HL-60 (cell line): ENCODE measurements around the gene TEX28.

Source experiments
- DNase-seq, 2 experiments: peaks; one replicate each; pipeline ENCODE4 v3.0.0-alpha.2; 2010 to 2020; ENCODE audit warnings: low read depth in 1 of 2, low spot score in 1 of 2
- H3K27ac ChIP-seq: fragments of 250-450 bp; sonication (Bioruptor Pico); replicated peaks from 2 replicates; pipeline ENCODE4 v1.5.1; 2020; ENCODE audit warnings: mild to moderate bottlenecking, moderate library complexity
- H3K27me3 ChIP-seq: fragments of 250-450 bp; sonication (Bioruptor Pico); 2 replicates; pipeline ENCODE4 v1.5.1; 2021; ENCODE audit warnings: mild to moderate bottlenecking, moderate library complexity; ENCODE audit not compliant: insufficient read depth, poor library complexity, severe bottlenecking
- H3K4me3 ChIP-seq: replicated peaks from 2 replicates; pipeline ENCODE4 v1.5.1; 2011; ENCODE audit warnings: mild to moderate bottlenecking, control low read depth, low read length; ENCODE audit not compliant: insufficient read depth
- GABPA ChIP-seq: IDR thresholded peaks from 2 replicates; pipeline ENCODE4 v1.6.1; 2012; ENCODE audit warnings: low read depth
- POLR2AphosphoS5 ChIP-seq: IDR thresholded peaks from 2 replicates; pipeline ENCODE4 v1.6.1; 2012; ENCODE audit warnings: low read depth
- REST ChIP-seq: IDR thresholded peaks from 2 replicates; pipeline ENCODE4 v1.6.1; 2012; ENCODE audit warnings: low read depth; ENCODE audit not compliant: insufficient replicate concordance
- SPI1 ChIP-seq: IDR thresholded peaks from 2 replicates; pipeline ENCODE4 v1.6.1; 2012; ENCODE audit warnings: low read depth, mild to moderate bottlenecking, borderline replicate concordance
- TF ChIP-seq, protein P1 (sequence below): IDR thresholded peaks from one replicate; pipeline ENCODE4 v1.5.1; 2011; ENCODE audit warnings: low read length, control low read depth, inconsistent platforms; ENCODE audit not compliant: insufficient read depth

TEX28 gene

GRCh38 chrX:154321152-154321551 is 26.2 kb upstream of the TEX28 start:
- Histone ChIP-seq H3K27ac (no peak overlapping the region), H3K27me3 (peaks cover 2% of the 10 kb centered on the region), H3K4me3 (no peak overlapping the region)
- TF ChIP-seq SPI1 (no peak), POLR2AphosphoS5 (no peak), REST (no peak), GABPA (no peak)
- TF ChIP-seq, protein P1, sequence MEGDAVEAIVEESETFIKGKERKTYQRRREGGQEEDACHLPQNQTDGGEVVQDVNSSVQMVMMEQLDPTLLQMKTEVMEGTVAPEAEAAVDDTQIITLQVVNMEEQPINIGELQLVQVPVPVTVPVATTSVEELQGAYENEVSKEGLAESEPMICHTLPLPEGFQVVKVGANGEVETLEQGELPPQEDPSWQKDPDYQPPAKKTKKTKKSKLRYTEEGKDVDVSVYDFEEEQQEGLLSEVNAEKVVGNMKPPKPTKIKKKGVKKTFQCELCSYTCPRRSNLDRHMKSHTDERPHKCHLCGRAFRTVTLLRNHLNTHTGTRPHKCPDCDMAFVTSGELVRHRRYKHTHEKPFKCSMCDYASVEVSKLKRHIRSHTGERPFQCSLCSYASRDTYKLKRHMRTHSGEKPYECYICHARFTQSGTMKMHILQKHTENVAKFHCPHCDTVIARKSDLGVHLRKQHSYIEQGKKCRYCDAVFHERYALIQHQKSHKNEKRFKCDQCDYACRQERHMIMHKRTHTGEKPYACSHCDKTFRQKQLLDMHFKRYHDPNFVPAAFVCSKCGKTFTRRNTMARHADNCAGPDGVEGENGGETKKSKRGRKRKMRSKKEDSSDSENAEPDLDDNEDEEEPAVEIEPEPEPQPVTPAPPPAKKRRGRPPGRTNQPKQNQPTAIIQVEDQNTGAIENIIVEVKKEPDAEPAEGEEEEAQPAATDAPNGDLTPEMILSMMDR = no peak
- no peak for DNase-seq

DNA sequence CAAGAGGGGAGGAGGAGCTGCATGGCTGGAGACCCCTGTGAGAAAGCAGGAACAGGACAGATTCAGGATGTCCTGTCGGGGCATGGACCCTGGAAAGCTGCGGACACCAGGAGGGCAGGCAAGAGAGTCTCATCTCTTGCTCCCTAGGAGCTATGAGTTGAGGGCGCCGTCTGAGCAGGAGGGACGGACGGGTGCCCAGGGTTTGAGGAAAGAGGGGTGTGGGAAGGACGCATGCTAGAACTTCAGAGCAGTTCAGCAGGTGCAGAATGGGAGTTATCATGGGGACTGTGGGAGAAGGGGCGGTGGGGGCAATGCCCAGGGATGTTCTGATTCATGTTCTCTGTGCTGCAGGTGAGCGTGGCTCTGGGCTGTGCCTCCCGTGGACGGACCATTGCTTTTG is 25.5 kb upstream of the TEX28 start:
- no peak overlapping the region for H3K27ac ChIP-seq
- TF ChIP-seq SPI1 (no peak), GABPA (no peak), REST (no peak), POLR2AphosphoS5 (no peak)
- TF ChIP-seq, protein P1 = no peak
- peaks cover under 1% of the 10 kb centered on the region for H3K27me3 ChIP-seq
- DNase-seq = no peak
- H3K4me3 ChIP-seq = no peak overlapping the region

DNA sequence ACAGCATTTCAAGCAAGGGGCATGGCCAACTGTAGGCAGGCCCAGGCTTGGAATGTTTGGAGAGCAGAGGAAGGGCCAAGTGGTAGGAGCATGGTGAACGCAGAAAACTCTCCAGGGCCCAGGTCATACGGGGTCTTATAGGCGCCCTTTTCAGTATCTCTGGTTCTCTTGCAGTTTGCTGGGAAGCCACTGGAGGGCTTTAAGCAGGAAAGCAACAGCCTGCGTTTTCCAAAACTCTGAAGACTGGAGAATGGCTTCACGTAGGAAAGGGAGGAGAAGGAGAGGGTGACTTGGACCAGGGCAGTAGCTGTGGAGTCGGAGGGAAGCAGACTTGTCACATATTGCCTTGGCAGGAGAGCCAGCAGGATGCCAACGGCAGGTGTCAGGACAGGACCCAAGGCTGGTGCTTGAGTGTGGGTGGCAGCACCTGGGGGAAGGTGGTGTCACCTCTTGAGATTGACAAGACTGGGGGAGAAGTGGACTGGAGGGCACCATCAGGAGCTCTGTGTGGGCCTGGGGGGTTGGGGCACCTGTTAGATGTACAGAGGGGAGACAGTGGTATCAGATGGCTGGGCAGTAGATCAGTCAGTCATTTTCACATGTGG is 22.6 kb upstream of the TEX28 start:
- TF ChIP-seq SPI1 (no peak), GABPA (no peak), POLR2AphosphoS5 (no peak), REST (no peak)
- TF ChIP-seq, protein P1 = no peak
- no peaks in the 10 kb centered on the region for H3K27me3 ChIP-seq
- H3K4me3 ChIP-seq = no peak overlapping the region
- no peak overlapping the region for H3K27ac ChIP-seq
- DNase-seq = no peak
